ENCODE data around the gene PAX5.

Gene PAX5

GRCh38 chr9:36903541-36904435 lies 130.3 kb downstream of the PAX5 start:
- no peak for DNase-seq (ENCODE audit: low read depth in 3 of 3, low spot score in 1 of 3)

- DNase-seq (ENCODE audit: low read depth in 3 of 3, low spot score in 1 of 3): no peak
These were observed 131.1 kb downstream of the PAX5 start for GRCh38 chr9:36902861-36903524.

GRCh38 chr9:36902080-36902716 lies 131.9 kb downstream of the PAX5 start:
- DNase-seq (ENCODE audit: low read depth in 3 of 3, low spot score in 1 of 3): no peak

GRCh38 chr9:36901528-36901927 lies 132.5 kb downstream of the PAX5 start:
- no peak for DNase-seq (ENCODE audit: low read depth in 3 of 3, low spot score in 1 of 3)

GRCh38 chr9:36900856-36901220 lies 133.2 kb downstream of the PAX5 start:
- DNase-seq (ENCODE audit: low read depth in 3 of 3, low spot score in 1 of 3): no peak

GRCh38 chr9:36900136-36900855 lies 133.8 kb downstream of the PAX5 start:
- no peak for DNase-seq (ENCODE audit: low read depth in 3 of 3, low spot score in 1 of 3)

GRCh38 chr9:36899406-36899805 lies 134.7 kb downstream of the PAX5 start:
- DNase-seq (ENCODE audit: low read depth in 3 of 3, low spot score in 1 of 3): no peak

- no peak for DNase-seq (ENCODE audit: low read depth in 3 of 3, low spot score in 1 of 3)
These were observed 135.5 kb downstream of the PAX5 start for GRCh38 chr9:36898431-36899020.

- DNase-seq (ENCODE audit: low read depth in 3 of 3, low spot score in 1 of 3): no peak
These were observed 136.6 kb downstream of the PAX5 start for GRCh38 chr9:36897478-36897877.

- no peak for DNase-seq (ENCODE audit: low read depth in 3 of 3, low spot score in 1 of 3)
These were observed 137.0 kb downstream of the PAX5 start for GRCh38 chr9:36897019-36897418.

- DNase-seq (ENCODE audit: low read depth in 3 of 3, low spot score in 1 of 3): no peak
These were observed 137.8 kb downstream of the PAX5 start for GRCh38 chr9:36896296-36896695.

- no peak for DNase-seq (ENCODE audit: low read depth in 3 of 3, low spot score in 1 of 3)
These were observed 138.3 kb downstream of the PAX5 start for GRCh38 chr9:36895744-36896260.

- no peak for DNase-seq (ENCODE audit: low read depth in 3 of 3, low spot score in 1 of 3)
These were observed 139.3 kb downstream of the PAX5 start for GRCh38 chr9:36894695-36895310.

GRCh38 chr9:36893911-36894310 lies 140.2 kb downstream of the PAX5 start:
- DNase-seq (ENCODE audit: low read depth in 3 of 3, low spot score in 1 of 3): no peak

GRCh38 chr9:36893184-36893583 lies 140.9 kb downstream of the PAX5 start:
- DNase-seq (ENCODE audit: low read depth in 3 of 3, low spot score in 1 of 3): no peak

GRCh38 chr9:36892279-36892678 lies 141.8 kb downstream of the PAX5 start:
- DNase-seq (ENCODE audit: low read depth in 3 of 3, low spot score in 1 of 3): no peak

GRCh38 chr9:36891341-36891811 lies 142.7 kb downstream of the PAX5 start:
- DNase-seq (ENCODE audit: low read depth in 3 of 3, low spot score in 1 of 3): no peak

GRCh38 chr9:36889844-36890243 lies 144.2 kb downstream of the PAX5 start:
- no peak for DNase-seq (ENCODE audit: low read depth in 3 of 3, low spot score in 1 of 3)

- DNase-seq (ENCODE audit: low read depth in 3 of 3, low spot score in 1 of 3): no peak
These were observed 145.5 kb downstream of the PAX5 start for GRCh38 chr9:36888551-36888950.

- no peak for DNase-seq (ENCODE audit: low read depth in 3 of 3, low spot score in 1 of 3)
These were observed 149.3 kb downstream of the PAX5 start for GRCh38 chr9:36884721-36885120.

Measured in stimulated activated CD4-positive, alpha-beta T cell treated with anti-CD3 and anti-CD28 coated beads, TNF-alpha, amount 100 ng/mL, for 1 hour (primary cell).